HUES48 (cell line): ENCODE measurements around the gene TNPO3.
A peak's percentile ranks its signal among the peaks of the same experiment; 100 is the strongest.

ENCODE experiments used
- H3K27ac ChIP-seq: one replicate; pipeline ENCODE4 v1.7.0; 2013; ENCODE audit warnings: low read depth, low read length, inconsistent platforms
- H3K27me3 ChIP-seq: 2 replicates; pipeline ENCODE4 v1.6.1; 2013; ENCODE audit warnings: mild to moderate bottlenecking, low read length; ENCODE audit not compliant: control insufficient read depth, insufficient read depth
- H3K36me3 ChIP-seq: 2 replicates; pipeline ENCODE4 v1.6.1; 2013; ENCODE audit warnings: low read length; ENCODE audit not compliant: control insufficient read depth, insufficient read depth
- H3K4me1 ChIP-seq: 2 replicates; pipeline ENCODE4 v1.6.1; 2013; ENCODE audit warnings: mild to moderate bottlenecking, low read length; ENCODE audit not compliant: control insufficient read depth, insufficient read depth
- H3K4me3 ChIP-seq: 2 replicates; pipeline ENCODE4 v1.5.1; 2013; ENCODE audit warnings: mild to moderate bottlenecking, low read depth, low read length
- H3K9ac ChIP-seq: 2 replicates; pipeline ENCODE4 v1.6.1; 2013; ENCODE audit warnings: mild to moderate bottlenecking, low read depth, low read length, moderate library complexity
- H3K9me3 ChIP-seq: 2 replicates; pipeline ENCODE4 v1.6.1; 2013; ENCODE audit warnings: low read length; ENCODE audit not compliant: control insufficient read depth, insufficient read depth

TNPO3 gene

DNA sequence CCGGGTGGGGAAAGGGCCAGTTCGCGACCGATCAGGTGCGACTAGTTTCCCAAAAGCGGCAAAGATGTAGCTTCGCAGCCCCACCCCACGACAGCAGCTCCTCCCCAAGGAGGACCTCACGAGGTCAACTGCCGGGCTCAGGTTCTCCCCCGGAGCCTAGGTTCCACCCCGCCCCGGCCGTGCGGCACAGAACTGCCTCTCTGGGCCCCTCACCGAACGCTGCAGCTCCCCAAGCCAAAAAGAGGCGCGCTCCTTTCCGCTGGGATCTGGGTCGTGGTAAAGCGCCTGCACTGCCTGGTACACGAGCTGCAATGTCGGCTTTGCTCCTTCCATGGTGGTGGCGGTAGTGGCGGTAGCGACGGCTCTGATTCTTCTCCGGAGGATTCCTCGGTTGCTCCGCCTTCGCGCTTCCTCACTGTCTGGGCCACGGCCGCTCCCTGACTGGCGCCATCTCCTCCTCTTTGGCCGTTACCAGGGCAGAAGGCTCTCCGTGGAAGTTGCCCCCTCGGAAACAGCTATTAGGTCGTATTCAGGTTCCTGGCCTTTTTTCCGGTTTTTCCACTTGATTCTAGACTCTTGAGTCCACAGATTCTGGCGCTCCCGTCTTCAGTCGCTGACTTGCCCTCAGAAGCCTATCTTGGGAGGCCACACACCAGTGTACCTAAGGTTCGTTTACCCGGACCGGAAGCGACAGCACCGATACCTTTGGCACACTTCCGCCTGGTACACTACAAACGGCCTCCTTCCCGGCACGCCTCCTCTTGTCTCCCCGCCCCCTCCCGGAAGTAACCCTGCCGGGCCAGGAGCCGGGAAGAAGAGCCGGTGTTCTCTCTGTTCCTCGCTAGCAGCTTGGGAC, at the start of gene TNPO3:
TNPO3 (minus strand) TSS at position 674 of the 856 bp plus-strand sequence; CDS start at position 333, 341 bp downstream.
- peaks cover 7% of the 10 kb centered on the region; the same call in 1 of the 2 replicates for H3K4me1 ChIP-seq
- H3K9me3 ChIP-seq = no peaks in the 10 kb centered on the region
- H3K9ac ChIP-seq = peak within 1 kb of the TSS; percentile 95
- peak within 1 kb of the TSS; percentile 99 for H3K27ac ChIP-seq
- H3K27me3 ChIP-seq = no peaks in the 10 kb centered on the region
- peak within 1 kb of the TSS; percentile 97 for H3K4me3 ChIP-seq
- H3K36me3 ChIP-seq = no peaks in the 10 kb centered on the region

DNA sequence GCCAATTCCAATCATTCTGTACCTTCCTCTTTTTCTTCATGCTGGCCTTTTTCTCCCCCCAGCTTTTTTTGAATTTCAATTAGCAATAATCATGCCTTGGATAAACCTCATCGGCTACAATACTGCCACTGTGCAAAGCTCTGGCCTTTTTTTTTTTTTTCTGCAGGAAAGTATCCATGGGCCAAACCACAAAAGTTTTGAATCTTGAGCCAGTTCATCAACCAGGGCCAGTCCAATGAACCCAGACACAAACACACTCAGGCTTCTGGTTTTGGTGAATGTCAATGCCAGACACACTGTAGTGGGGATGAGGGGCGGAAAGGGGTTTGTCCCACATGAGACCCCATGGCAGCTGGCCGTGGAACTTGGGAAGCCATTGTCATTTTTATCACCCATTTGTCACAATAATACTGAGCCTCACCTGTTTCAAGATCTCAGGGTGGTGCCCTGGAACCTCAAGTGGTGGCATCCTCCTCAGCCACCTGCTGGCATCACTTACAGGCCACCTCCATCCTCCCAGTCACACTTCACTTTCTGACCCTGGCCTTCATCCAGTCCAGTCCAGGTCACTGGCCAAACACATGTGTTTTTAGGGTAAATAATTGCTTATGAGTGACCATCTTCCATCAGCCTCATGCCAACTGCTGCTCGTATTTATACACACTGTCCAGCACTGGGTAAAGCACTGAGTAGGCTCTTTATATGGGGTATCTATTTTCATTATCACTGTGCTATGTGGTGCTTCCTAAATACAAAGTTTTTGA, 48.8 kb upstream of the TNPO3 start:
- Histone ChIP-seq H3K9me3 (no peaks in the 10 kb centered on the region), H3K4me3 (no peak overlapping the region), H3K27me3 (no peaks in the 10 kb centered on the region), H3K9ac (no peak overlapping the region), H3K27ac (no peak overlapping the region), H3K4me1 (no peaks in the 10 kb centered on the region), H3K36me3 (no peaks in the 10 kb centered on the region)

DNA sequence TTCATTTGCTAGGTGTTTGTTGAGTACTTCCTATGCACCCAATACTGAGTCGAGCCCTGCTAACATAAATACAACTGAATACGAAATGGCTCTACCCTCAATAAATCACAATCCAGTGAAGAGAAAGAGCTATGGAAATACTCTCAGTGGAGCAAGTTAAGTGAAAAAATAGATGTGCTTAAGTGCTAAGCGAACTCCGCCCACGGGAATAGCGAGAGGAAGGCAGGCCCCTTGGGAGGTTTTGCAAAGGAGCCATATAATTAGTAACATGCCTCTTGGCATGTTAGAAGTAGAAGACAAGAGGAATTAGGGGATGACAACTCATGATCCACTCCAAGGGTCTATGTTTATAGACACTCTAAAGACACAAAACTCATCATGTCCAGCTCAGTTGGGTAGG, 46.8 kb upstream of the TNPO3 start:
- no peak overlapping the region for H3K4me3 ChIP-seq
- H3K9me3 ChIP-seq = no peaks in the 10 kb centered on the region
- H3K27ac ChIP-seq = no peak overlapping the region
- no peak overlapping the region for H3K9ac ChIP-seq
- H3K4me1 ChIP-seq = no peaks in the 10 kb centered on the region
- no peaks in the 10 kb centered on the region for H3K36me3 ChIP-seq
- no peaks in the 10 kb centered on the region for H3K27me3 ChIP-seq

DNA sequence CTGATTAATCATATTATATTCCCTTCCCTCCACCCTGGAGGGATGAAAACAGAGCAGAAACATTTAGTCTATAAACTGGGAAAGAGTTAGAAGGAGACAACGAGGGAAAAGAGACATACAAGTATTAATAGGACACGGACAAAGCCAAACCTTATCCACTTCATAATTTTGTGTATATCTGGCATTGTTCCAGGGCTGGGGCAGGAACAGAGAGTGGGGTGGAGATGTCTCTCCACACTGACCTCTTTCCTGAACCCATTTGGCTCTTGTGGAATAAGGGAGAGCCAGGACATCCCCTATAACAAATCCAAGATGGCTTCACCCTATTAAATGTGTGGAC, 45.9 kb upstream of the TNPO3 start:
- Histone ChIP-seq H3K9me3 (no peaks in the 10 kb centered on the region), H3K27me3 (no peaks in the 10 kb centered on the region), H3K27ac (no peak overlapping the region), H3K4me1 (no peaks in the 10 kb centered on the region), H3K4me3 (no peak overlapping the region), H3K36me3 (no peaks in the 10 kb centered on the region), H3K9ac (no peak overlapping the region)

DNA sequence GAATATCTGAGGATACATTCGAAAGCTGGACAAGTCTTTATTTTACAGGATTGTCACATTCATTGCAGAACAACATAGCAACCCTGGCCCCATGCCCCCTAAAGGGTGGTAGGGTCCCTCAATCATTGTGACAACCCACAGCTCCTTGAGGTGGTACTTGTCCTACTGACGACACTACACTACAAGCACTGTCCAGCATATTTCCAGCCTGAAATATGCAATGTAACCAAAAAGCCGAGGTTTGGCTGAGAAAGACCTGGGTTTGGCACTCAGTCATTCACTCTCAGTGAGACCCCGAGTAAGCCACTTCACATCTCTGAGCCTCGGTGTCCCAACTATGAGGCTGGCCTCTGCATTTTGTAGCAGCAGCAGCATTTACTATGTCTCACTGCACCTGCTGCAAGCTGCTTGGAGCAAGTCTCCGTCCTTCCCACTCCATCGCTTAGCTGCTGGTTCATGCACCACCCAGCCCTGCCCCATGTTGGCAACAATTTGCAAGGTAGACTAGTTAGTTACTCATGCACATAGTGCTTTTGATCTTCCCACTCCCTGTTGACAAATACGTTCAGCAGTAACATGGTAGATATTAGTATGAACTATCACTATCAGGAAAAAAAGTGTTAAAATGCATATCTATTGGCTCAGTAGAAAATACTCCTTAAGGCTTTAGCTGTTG, 43.6 kb upstream of the TNPO3 start:
- Histone ChIP-seq H3K9me3 (no peaks in the 10 kb centered on the region), H3K27me3 (no peaks in the 10 kb centered on the region), H3K36me3 (no peaks in the 10 kb centered on the region), H3K9ac (no peak overlapping the region), H3K27ac (no peak overlapping the region), H3K4me3 (no peak overlapping the region), H3K4me1 (no peaks in the 10 kb centered on the region)

DNA sequence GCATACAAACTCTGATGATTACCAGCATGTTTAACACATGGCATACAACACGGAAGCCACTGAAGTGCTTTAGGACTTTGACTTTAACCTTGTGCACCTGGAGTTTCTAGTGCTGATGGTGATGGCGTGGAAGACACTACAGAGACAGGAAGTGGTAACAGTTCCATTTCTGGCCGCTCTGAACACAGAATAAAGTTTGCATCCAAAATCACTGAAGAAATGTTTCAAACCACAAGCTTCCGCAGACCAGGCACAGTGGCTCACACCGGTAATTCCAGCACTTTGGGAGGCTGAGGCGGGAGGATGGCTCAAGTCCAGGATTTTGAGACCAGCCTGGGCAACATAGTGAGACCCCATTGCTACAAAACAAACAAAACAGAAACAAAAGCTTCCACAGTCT, 40.3 kb upstream of the TNPO3 start:
- Histone ChIP-seq H3K9me3 (no peaks in the 10 kb centered on the region), H3K4me3 (no peak overlapping the region), H3K36me3 (no peaks in the 10 kb centered on the region), H3K9ac (no peak overlapping the region), H3K27ac (no peak overlapping the region), H3K27me3 (no peaks in the 10 kb centered on the region), H3K4me1 (no peaks in the 10 kb centered on the region)

DNA sequence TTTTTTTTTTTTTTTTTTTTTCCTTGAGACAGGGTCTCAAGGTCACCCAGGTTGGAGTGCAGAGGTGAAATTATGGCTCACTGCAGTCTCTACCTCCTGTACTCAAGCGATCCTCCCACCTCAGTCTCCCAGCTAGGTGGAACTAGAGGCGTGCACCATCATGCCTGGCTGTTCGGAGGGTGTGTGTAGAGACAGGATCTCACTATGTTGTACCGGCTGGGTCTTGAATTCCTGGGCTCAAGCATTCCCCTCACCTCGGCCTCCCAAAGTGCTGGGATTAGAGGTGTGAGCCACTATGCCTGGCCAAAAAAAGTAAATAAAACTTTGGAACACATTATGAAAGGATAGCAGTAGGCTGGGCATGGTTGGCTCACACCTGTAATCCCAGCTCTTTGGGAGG, 39.6 kb upstream of the TNPO3 start:
- no peak overlapping the region for H3K27ac ChIP-seq

DNA sequence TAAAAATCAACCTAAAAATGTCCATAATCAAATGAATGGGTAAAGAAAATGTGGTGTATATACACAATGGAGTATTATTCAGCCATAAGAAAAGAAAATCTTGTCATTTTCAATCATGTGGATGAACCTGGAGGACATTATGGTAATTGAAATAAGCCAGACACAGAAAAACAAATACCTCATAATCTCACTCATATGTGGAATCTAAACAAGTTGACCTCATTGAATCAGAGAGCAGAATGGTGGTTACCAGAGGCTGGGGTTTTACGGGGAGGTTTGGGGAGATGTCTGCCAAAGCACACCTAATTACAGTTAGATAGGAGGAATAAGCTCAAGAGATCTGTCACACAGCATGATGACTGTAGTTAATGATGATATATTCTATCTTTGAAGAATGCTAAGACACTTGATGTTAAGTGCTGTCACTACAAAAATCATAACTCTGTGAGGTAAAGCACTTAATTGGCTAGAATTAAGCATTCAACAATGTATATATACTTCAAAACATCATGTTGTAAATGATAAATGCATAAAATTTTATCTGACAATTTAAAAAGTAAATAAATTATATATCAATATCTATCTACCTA, 39.1 kb upstream of the TNPO3 start:
- Histone ChIP-seq H3K9me3 (no peaks in the 10 kb centered on the region), H3K4me1 (no peaks in the 10 kb centered on the region), H3K27ac (no peak overlapping the region)

More for the DNA sequence above, 39.6 kb upstream of the TNPO3 start:
- Histone ChIP-seq H3K9me3 (no peaks in the 10 kb centered on the region), H3K36me3 (no peaks in the 10 kb centered on the region), H3K9ac (no peak overlapping the region), H3K27me3 (no peaks in the 10 kb centered on the region), H3K4me3 (no peak overlapping the region), H3K4me1 (no peaks in the 10 kb centered on the region)

DNA sequence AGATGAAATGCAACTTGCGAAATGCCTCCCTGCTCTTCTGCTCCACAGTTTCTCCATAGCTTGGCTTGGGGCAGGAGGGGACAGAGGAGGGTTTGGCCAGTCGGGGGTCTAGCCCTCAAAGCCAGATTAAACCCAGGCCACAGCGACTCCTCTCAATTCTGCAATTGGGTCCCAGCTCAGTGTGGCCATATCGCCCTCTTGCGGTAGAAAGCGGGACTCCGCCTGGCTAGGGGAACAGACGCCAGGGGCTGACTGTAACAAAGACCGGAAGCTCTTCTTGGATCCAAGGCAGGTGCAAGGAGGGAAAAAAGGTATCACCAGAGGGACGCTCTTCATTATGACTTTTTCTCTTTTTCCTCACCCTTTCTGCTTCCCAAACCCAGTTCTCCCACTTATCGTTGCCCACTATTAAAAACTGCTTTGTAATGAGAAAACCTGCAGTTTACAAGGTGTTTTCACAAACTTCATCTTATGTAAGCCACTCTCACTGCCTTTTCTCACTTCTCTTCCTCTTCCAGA, 36.6 kb upstream of the TNPO3 start:
- H3K9me3 ChIP-seq = no peaks in the 10 kb centered on the region
- H3K27ac ChIP-seq = no peak overlapping the region
- H3K9ac ChIP-seq = no peak overlapping the region
- H3K4me3 ChIP-seq = no peak overlapping the region
- H3K36me3 ChIP-seq = no peaks in the 10 kb centered on the region
- no peaks in the 10 kb centered on the region for H3K27me3 ChIP-seq
- H3K4me1 ChIP-seq = no peaks in the 10 kb centered on the region

More for the DNA sequence above, 39.1 kb upstream of the TNPO3 start:
- no peaks in the 10 kb centered on the region for H3K36me3 ChIP-seq
- no peaks in the 10 kb centered on the region for H3K27me3 ChIP-seq
- no peak overlapping the region for H3K4me3 ChIP-seq
- H3K9ac ChIP-seq = no peak overlapping the region

DNA sequence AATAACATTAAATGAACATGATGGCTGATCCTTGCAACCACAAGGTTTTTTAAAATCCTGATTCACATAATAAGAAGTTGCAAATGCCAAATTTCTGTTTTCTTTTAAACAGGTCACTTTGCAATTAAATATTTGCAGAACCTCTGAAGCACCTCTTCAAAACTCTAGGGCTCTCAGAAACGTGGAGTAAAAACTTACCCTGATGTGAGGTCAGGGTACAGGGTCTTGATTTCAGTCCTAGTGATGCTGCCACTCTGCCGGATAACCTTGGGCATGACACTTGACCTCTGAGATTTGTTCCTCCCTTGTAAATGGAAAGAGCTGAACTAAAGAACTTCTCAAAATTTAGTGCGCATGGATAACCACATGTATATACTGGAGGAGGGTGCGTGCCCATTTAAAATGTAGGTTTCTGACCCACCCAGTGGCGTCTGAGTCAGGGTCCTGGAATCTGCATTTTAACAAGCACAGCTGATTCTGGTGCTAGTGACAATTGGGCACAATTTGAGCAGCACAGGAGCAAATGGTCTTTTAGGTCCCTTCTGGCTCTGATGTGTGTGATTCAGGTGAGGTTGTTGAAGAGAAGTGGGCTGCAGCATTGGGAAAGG, 35.5 kb upstream of the TNPO3 start:
- no peak overlapping the region for H3K9ac ChIP-seq
- H3K36me3 ChIP-seq = no peaks in the 10 kb centered on the region
- no peak overlapping the region for H3K4me3 ChIP-seq
- H3K4me1 ChIP-seq = no peaks in the 10 kb centered on the region
- H3K27ac ChIP-seq = no peak overlapping the region
- H3K9me3 ChIP-seq = no peaks in the 10 kb centered on the region
- H3K27me3 ChIP-seq = no peaks in the 10 kb centered on the region
